Measurements from ENCODE around the gene MSL2.
"Not testable (repeated sequence)": the region's sequence is repeated elsewhere in the genome, so short reads cannot be mapped to it uniquely, and the experiment has no call there.

MSL2 gene

GRCh38 chr3:136192831-136193230, 3.3 kb downstream of the MSL2 start:
- DNase-seq, result no peak

GRCh38 chr3:136192195-136192594, 3.9 kb downstream of the MSL2 start:
- not testable (repeated sequence) for DNase-seq

- DNase-seq, result no peak
Observed at GRCh38 chr3:136189859-136190617, 6.1 kb downstream of the MSL2 start.

- DNase-seq, result no peak
Observed at GRCh38 chr3:136189043-136189442, 7.1 kb downstream of the MSL2 start.

DNA sequence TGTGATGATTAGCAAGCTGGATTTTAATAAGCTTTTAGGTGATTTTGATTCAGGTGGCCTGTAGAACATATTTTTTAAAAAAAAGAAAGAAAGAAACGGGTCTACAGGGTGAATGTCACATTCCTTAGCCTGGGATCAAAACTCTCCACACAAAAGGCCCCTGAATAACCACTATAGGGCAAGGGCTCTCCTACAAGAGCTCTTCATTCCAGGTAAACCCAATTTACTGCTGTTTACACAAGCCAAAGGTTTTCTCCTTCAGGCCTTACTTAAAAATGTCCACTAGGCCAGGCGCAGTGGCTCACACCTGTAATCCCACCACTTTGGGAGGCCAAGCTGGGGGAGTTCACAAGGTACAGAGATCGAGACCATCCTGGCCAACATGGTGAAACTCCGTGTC, 8.3 kb downstream of the MSL2 start:
- no peak for DNase-seq

DNA sequence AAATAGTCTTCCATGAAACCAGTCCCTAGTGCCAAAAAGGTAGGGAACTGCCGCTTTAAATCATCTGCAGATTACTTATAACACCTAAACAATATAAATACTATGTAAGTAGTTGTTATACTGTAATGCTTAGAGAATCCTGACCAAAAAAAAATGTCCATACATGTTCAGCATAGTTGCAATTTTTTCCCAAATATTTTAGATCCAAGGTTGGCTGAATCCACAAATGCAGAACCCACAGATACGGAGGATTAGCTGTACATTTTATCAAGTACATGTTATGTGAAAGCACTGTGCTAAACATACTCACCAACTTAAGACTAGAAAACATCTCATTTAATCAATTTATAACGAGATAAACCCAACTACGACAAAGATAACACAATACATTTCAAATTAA, 9.3 kb downstream of the MSL2 start:
- DNase-seq, result no peak

- no peak for DNase-seq
Observed at GRCh38 chr3:136186344-136186743, 9.8 kb downstream of the MSL2 start.

GRCh38 chr3:136184703-136185102, 11.4 kb downstream of the MSL2 start:
- no peak for DNase-seq

DNA sequence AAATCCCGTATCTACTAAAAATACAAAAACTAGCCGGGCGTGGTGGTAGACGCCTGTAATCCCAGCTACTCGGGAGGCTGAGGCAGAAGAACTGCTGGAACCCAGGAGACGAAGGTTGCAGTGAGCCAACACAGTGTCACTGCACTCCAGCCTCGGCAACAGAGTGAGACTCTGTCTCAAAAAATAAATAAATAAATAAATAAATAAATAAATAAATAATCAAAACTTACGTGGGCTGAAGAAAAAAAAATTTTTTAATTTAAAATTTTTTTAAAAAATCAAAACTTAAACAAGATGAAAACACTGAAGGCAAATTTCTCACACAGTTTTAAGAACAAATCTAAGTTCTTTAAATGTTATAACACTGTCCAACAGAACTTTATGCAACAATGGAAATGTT, 14.4 kb downstream of the MSL2 start:
- DNase-seq, result no peak

DNA sequence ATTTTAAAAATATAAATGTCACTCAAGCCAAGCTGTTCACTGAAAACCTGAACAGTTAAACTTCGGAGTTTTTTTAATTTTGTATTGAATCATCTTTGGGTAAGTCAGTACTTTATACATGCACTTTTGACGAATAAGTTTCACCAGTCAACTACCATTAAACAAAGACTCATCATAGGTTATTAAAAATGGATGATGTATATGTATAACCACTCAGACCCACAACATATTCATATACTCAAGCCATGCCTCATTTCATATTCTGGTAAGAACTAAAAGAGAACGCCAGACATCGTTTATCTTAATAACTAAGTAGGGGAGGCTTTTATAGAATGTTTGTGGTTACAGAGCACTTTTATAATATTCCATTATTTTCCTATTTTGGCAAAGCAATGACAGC, 18.3 kb downstream of the MSL2 start:
- DNase-seq, result no peak

DNA sequence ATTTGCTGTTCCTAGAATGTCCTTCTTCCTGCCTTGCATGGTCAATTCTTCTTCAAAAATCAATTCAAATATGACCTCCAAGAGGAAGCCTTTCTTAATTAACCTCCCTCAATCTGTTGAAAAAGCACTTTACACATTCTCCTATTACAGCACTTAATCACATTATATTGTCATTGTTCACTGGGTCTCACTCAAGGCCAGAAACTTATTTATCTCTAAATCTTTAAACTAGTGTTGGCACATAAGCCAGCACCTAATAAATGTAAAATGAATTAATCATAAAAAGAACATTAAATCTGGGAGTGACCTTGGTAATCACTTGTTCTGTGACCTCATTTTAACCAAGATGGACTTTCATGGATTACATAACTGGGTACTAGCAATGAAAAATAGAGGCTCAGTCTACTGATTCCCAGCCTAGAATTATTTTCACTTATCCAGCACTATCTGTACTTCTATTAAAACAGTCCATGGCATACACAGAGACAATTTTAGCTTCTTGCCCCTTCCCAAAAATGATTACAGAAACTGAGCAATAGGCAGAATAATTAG, 22.1 kb downstream of the MSL2 start:
- DNase-seq, result no peak

- DNase-seq, result no peak
Observed at GRCh38 chr3:136171097-136171542, 25.0 kb downstream of the MSL2 start.

GRCh38 chr3:136168236-136168635, 27.9 kb downstream of the MSL2 start:
- not testable (repeated sequence) for DNase-seq

DNA sequence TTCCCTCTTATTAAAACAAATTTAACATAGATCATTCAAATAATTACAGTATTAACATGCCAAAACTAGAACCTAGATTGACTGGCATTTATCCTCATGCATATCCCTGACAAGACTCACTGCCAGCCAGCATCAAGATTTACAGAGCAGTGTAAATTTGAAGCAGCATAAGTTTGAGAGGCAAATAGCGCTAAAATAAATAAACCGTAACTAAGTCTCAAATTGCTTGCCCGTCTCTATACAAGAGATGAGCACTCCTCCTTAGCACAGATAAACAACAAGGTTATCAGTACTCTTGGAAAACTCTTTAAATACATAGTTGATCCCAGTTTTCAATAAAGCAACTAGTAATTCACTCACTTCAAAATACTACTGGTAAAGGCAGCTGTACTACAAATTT, 29.6 kb downstream of the MSL2 start:
- no peak for DNase-seq

DNA sequence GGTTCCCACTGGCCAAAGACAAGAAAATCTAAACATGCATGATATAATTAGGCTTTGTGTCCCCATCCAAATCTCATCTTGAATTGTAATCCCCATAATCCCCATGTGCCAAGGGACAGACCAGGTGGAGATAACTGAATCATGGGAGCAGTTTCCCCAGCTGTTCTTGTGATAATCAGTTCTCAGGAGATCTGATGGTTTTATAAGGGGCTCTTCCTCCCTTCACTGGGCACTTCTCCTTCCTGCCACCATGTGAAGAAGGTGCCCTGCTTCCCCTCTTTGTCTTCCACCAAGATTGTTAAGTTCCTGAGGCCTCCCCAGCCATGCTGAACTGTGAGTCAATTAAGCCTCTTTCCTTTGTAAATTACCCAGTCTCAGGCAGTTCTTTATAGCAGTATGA, 32.5 kb downstream of the MSL2 start:
- DNase-seq, result not testable (repeated sequence)

- DNase-seq, result no peak
Observed at GRCh38 chr3:136162322-136162721, 33.8 kb downstream of the MSL2 start.

DNA sequence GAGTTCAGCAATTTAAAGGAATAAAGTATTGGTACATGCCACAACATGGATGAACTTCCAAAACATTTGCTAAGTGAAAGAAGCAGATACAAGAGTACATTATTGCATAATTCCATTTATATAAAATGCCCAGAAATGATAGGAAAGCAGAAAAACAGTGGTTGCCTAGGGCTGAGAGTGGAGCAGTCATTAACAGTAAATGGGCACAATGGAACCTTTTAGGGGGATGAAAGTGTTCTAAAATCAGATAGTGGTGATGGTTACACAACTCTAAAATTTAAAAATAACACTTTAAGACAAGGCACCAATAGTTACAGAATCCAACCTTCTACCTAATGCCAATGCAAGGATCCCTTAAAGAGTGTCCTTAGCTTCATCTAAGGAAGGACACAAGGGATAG, 34.6 kb downstream of the MSL2 start:
- DNase-seq, result no peak

GRCh38 chr3:136152963-136153362, 43.2 kb downstream of the MSL2 start:
- DNase-seq, result no peak

DNA sequence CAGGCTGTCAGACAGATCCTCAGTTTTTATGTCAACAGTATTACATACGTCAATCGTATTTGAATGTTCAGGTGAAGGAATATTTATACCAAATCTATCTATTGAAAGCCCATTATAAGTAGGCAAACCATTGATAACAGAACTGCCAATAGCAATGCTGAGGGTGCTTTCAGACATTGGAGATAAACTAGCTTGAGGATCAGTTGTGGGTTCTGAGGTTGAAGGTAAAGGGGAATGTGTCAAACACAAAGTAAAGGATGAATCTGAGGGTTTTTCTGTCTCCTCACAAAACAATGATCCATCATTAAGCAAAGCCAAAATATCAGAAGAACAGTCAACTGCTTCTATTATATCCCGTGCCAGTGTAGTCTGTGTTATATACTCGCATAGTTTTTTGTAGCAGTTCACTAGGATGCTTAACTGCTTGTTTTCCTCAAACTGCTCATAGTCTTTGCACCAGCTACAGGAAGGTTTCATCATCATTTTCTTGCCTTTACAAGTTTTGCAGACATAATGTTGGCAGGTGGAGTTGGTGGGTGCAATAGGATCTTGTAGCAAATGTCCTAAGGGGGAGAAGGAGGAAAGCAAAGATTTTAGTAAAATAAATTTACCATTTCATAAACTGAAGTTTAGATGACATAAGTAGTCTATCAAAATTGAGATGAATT, 43.8 kb downstream of the MSL2 start:
- DNase-seq, result no peak

GRCh38 chr3:136151219-136151618, 44.9 kb downstream of the MSL2 start:
- DNase-seq, result no peak

GRCh38 chr3:136149667-136150066, 46.5 kb downstream of the MSL2 start:
- no peak for DNase-seq

DNA sequence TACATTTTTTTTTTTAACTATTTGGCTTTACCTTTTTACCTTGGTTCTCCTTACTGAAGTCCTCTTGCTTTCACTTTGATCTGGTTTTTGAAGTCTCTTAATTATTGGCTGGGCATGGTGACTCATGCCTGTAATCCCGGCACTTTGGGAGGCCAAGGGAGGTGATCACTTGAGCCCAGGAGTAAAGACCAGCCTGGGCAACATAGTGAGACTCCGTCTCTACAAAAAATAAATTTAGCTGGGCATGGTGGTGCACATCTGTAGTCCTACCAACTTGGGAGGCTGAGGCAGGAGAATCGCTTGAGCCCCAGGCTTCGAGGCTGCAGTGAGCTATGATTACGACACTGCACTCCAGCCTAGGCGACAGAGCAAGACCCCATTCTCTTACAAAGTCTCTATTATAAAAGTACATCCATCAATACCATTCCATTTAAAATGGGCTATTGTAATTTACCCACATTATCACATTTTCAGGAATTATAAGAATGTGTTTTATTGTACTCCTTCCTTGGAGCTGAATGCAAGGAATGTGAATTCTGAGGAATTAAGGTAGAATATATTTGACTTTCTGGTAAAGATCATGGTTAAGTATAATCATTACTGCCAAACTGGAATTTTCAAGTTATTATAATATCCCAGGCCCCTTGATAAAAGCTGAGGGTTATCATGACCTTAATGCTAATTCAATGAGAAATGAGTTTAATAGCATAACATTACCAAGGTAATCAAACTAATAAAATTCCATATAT, 49.0 kb downstream of the MSL2 start:
- no peak for DNase-seq

GRCh38 chr3:136144397-136144796, 51.7 kb downstream of the MSL2 start:
- not testable (repeated sequence) for DNase-seq

GRCh38 chr3:136142592-136142991, 53.5 kb downstream of the MSL2 start:
- no peak for DNase-seq
